CMK (cell line): ENCODE data around the gene PARD3B.

ENCODE experiments used
- DNase-seq: peaks from one replicate; pipeline ENCODE4 v3.0.0-alpha.2; 2010; ENCODE audit warnings: low read depth

The PARD3B gene

DNA sequence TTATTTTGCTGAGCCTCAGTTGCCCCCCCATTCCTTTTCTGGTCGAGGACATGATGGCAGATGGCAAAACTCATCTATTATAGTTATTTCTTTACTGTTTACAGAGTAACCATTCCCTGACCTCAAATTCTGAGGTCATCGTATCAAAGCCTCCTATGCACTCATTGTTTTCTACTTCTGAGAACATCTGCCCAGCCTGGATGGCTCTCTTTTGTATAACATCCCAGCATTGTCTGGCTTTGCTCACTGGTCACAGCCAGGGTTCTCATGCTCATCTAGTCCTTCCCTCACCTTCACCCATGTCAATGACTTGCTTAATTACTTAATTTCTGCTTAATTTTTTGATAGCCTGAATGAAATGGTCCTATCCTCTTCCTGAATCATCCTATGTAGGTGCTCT, 472.1 kb downstream of the PARD3B start:
- no peak for DNase-seq

DNA sequence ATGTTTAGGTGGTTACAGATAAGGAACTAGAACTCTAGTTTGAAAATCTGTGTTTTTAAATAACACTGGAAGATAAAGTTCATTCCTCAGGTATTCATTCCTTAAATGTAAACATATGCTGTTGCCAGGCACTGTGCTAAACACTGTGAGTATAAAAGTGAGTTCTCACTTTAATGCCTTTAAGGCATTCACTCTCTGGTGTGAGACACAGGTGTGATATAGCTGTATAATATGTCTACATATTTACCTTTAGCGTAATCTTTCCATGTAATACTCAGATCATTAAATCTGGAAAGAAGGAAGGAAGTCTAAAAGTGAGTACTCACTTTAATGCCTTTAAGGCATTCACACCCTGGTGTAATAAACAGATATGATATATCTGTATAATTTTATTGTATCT, 472.6 kb downstream of the PARD3B start:
- DNase-seq = no peak

DNA sequence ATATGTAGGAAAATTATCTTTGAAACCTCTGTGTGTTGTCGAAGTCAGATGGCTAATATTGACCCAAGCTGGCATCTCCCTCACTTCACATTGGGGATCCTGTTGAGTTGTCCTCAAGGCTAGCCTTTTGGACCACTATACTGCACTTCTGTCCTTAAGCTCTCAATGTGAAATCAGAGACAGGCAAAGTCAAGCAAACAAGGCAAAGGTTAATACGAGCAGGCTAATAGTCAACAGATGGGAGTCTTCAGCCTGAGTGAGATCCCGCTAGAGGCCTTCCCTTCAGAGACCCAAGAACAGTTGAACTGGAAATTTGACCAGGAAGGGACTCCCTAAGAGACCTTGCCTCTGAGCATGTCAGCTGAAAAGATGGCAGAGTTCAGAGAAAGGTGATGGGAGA, 475.4 kb downstream of the PARD3B start:
- DNase-seq = no peak

DNA sequence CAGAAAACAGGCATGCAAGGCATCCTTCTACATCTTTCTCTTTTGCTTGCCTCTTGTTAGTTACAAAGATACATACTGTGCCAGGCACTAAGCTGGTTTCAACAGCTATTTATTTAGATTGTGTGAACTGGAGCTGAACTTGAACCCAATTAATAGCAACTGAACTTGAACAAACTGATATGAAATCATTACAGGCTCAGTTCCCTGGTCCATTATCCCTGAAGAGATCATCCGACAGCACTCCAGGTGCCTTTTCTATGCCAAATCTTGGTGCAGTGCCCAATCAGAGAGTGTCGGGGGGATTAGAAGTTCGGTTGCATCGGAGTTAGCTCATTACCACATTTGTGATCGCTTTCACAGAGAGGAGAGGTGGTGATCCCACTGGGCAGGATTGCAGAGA, 477.6 kb downstream of the PARD3B start:
- DNase-seq = no peak

DNA sequence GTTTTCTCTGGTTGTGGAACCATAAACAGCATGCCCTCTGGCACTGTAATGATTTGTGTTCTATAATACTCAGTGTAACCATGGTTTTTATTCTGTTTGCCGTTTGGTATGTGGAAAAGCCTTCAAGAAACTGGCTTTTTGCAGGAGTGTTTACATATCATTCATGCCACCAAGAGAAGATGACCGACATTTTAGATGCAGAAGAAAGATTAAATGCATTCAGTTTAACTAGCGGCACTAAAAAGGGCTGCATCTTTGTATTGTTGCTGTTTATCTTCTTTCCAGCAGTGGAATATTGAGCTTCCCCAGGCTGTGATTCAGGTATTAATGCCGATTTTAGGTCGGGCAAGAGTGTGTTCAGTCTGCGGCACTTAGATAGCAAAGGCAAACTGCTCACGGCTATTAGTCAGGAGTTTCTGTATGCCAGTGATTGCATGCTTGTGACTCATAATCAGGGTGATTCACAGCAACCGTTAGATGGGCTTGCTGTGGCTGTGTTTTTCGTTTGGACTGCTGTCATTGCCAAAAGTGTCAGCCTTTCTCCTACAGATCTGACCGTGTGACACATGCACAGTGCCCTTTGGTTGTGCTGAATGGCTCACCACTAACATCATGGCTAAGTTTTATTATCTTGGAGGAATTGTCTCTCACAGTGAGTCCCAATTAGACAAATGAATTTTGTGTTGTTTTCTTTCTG, 479.7 kb downstream of the PARD3B start:
- peak; percentile 45 for DNase-seq

DNA sequence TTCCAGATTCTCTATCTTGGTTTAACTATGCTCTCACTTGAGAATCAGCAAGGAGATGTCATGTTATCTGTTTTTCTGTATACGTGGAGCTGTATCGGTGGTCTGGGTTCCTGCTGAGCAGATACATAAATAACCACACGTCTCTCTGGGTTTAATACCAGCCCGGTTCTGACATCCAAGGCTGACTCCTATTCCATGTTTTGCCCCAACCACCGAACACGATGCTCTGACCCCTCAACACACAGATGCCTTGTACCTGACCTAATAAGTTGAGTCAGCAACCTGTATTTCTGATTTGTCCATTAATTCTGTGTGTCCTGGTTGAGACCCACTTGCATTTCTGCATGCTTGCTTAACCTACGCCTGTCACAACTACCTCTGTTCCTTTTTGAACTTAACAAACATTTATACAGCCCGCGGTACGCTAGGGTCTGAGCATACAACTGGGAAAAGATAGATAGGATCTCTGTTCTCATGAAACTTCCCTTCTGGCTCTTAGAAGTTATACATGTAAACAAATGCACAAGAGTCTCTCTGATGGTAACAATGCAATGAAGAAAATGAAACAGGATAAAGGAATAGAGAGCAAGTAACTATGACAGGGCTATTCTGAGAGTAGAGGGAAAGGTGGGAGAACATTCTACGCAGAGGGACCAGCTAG, 480.4 kb downstream of the PARD3B start:
- no peak for DNase-seq

DNA sequence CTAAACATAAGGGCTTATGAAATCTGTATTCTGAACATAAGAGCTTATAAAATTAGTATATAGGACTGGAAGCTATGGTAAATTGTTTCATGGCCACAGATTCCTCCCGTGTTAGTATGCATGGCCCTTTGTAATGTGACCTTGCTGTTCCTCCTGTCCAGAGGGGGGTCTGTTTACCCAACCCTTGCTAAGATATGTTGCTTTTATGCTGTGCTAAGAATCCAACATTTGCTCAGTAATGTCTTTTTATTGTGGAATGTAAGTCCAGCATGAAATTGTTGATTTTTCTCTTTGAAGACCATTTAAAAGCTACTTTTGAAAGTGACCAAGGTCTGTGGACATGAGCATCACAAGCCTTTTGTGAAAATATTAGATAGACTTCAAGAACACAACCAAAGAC, 485.4 kb downstream of the PARD3B start:
- DNase-seq = no peak

DNA sequence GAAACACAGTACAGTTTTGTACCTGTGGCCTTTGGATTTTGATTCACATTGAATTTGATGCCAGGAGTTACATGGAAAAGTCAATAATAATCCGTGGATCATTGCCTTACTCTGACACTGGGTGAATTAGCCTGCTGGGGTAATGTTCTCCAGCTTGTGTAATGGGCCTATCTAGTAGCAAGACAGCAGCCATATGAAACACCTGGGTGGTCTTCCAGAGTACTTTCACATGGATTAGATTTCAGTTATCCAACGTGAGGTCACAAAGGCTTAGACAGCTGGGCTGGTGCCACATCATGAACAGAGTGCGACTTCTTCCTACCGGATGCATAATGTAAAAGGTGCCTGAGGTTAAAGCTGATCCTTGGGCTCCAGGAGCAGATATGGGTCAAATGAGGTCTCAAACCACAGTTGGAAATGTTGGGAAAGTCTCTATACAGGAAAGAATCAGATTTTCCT, 486.8 kb downstream of the PARD3B start:
- no peak for DNase-seq

DNA sequence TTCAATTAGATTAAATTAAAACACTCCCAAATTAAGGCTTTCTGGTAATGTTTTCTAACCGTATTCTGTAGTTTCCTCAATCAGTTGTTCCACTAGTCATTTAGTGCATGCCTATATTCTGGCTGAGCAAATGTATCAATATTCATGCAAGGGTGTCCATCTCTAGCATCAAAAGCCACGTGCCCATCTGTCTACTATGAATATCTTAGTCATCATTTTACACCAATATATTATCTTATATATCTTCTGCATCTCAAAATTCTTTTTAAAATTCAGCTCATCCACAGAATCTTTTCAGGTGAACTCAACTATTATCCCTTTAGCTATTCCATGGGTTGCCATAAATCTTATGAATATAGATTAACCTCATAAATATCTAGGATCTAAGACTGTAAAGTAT, 488.2 kb downstream of the PARD3B start:
- DNase-seq = no peak

DNA sequence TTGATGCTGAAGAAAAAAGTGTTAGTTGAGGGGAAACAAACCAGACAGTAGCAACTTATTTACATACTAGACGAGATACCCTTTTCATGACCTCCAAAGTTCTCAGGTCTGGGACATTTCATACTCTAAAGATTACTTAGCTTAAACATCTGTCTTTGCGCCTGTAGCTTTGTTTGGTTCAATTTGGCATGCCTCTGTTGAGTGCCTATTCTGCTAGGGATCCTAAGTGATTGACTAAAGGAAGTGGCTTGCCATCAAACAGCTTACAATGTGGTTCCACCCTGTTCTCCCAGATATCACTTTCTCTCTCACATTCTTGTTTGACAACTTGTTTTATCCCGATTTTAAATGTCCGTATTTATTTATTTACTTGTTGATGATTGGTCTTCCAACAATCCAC, 488.8 kb downstream of the PARD3B start:
- DNase-seq = no peak

DNA sequence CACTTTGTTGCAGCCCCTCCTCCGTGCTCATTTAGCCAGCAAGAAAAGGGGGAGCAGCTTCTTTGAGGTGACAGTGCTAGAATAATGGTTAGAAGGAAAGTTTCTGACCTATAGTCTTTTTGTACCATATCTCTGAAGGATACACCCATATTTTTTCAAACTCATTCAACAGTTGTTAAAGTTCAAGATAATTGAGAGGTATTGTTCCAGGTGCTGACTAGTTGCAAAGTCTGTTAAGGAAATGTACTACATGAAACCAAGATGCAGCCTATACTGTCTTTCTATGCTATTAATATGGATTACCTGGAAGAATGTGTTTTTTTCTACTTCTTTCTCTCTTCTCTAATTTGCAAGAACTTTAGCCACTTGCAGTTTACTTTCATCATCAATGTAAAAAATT, 495.0 kb downstream of the PARD3B start:
- DNase-seq = no peak

DNA sequence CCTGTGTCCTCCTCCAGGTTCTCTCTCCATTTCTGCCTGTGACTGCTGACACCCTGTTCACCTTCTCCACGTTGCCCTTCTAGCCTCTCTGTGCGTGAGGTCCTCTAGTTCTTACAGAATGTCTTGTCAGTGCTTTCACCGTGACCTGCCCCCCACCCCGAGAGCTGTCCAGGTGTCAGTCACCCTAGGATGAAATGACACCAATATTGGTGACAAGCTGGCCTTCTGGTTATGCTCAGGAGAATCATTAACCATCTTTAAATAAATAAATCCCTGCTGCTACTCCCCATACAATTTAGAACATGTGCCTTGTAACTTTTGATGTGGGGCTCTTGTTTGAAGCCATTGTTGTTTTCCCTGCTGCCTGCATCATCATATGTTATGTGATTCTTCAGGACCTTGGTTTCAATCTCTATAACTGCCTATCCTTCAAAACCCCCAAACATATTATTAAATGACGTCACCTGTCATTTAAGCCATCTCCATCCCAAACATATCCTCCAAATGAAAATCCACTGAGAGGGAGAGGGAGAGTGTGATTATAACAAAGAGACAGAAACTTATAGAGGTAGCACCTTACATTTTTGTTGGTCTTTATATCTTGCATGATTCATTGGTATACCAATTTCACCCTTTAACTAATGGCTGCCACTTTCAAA, 496.3 kb downstream of the PARD3B start:
- no peak for DNase-seq

DNA sequence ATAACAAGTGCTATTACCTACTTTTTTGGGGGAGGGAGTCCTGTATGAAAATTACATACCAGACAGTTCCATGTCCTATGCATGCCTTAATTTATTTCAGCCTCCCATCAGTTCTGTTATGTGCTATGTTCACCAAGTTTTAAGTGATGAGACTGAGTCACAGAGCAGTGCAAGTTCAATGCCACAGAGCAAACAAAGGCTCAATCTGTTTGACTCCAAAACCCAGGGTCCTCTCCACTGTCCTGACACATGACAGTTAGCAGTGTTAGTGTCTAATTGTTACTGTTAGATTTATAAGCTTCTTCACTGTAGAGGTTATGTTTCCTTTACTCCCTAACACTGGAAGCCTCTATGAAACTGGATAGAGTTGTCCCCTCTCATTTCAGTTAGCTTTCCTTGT, 498.0 kb downstream of the PARD3B start:
- DNase-seq = no peak

DNA sequence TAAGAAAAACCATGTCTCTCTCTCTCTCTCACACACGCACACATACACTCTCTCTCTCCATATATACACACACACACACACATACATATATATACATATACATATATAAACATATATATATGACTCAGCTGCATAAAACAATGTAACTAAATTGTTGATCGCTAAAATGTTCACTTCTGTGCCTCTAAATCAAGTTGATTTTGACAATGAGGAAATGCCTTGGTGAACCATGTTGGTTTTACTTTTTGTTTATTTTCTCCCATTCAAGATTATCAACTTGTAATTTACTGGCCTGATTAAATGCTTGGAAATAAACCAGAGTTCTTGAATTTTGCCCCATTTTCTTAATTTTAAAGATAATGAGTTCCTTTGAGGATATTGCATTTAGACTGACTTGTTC, 500.4 kb downstream of the PARD3B start:
- DNase-seq = no peak

DNA sequence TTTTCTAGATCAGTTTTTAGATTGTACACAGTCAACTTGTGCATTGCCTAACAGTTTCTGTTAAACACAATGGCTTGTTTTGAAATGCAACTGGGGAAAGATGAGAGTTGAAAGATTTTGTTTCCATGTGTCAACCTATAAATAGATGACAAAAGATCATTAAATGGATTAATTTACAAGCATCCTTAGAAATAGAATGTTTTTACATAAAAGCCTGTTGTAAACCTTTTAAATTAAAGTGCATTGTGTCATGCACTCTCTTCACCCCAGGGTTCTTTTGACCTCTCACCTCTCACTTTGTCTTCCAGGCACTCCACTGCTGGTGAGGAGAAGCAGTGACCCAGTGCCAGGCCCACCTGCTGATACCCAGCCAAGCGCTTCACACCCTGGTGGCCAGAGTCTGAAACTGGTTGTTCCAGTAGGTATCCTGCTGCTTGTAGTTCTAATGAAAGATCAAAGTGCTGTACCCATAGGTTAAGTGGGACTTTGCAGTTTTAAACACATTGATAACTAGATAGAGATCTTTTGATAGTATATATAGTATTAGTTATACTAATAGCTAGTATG, 502.1 kb downstream of the PARD3B start:
- DNase-seq = no peak

DNA sequence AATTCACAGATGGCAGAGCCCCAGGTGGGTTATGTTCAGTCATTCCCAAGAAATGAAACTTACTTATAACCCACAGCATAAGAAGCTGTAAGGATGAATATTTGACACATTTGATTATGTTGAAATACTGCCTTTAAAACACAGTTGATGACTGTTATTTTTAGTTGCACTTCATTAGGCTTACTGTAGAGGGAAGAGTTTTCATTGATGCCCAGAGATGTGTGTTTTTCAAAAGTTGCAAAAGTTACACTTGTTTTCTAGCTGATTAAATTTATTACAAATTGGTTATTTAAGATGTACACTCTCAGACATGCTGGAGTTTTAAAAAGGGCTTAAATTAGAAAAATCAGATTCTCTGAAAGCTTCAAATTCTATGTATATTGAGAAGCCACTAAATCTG, 506.1 kb downstream of the PARD3B start:
- no peak for DNase-seq

DNA sequence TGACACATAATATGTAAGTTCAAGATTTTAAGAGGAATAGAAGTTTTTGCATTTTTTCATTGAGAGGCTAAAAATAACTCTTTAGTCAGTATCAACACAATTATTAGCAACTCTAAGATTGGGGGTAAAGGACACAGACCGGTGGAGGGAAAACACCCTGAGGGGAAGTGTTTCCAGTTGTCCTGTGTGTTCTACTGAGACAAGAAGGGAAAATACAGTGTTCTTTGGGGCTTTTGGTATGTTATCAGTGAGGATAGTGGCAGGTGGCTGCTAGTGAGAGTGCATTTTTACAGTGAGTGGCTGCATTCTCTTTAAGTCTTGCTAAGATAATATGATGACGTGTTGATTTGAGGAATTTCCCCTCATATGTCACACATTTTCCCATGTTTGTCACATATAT, 507.5 kb downstream of the PARD3B start:
- DNase-seq = no peak

DNA sequence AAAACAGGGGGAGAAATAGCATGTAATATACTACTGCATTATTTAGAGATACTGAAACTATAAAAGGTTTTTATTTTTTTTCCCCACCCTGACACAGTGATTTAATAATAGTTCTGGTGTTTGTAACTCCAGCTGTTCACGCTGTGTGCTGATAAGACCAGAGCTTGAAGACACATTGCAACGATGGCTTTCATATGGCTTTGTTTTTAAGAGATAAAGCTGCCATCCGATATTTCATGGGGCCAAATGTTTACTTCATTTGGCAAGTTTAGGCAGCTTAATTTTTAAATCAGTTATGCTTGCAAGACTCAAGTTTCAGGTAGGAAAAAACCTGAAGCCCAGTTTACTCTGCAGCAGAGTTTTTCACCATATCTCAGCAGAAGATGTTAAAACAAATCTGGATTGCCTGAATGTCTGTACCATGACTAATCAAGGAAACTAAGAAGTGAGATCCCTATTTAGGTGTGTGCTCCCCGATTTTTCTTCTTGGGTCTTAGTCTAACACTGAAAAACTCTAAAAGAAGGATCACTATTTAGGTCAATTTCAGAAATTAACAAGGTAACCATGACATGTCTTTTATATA, 508.6 kb downstream of the PARD3B start:
- peak; percentile 45 for DNase-seq

DNA sequence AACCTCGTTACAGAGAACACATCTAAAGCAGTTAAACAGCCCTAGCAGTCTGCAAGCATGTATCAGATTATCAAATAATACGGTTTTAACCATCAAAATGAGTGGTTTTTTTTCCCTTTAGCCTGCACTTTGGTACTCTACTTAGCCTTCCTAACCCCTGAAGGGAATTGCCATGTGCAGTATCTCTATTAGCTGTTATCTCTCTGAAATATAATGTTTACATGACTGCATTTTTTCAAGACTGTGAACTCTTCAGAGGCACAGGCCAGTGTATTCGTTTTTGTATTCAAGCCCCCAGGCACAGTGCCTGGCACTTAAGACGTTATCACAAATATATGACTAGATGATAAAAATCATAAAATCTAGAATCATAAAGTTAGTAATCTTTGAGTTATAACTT, 509.5 kb downstream of the PARD3B start:
- DNase-seq = no peak

DNA sequence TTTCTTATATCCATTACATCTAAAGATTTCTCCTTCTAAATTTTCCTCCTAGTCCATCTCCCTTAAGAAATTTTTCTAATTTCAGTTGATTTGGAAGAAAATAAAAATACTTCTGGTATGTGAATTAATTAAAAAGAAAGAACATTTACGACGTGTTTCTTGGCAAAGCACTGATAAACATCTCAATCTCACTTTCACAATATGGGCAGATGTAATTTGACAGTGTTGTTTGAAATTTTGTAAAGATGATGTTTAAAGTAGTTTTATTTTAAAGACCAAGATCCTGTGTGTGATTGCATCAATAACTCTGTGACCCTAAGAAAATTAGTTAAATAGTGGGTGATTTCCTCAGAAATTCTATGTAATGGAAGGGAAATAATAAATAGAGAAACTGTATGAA, 510.0 kb downstream of the PARD3B start:
- no peak for DNase-seq

DNA sequence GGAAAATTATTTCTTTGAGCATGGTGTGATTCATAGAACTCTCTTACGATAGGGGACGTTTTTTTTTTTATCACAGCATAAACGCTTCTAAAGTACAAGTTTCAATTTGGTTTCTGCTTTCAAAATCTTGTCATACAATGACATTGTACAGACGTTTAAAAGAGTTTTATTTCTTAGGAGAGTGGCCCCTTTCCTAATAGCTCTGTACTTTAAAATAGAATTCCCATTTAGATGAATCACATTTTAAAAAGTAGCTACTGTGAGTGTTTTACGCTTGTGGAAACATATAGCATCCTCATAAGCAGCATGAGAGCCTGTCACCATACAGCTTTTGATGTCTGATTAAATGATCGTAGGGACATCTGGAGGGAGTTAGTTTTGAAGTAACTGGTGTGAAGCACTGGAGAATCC, 510.9 kb downstream of the PARD3B start:
- no peak for DNase-seq

DNA sequence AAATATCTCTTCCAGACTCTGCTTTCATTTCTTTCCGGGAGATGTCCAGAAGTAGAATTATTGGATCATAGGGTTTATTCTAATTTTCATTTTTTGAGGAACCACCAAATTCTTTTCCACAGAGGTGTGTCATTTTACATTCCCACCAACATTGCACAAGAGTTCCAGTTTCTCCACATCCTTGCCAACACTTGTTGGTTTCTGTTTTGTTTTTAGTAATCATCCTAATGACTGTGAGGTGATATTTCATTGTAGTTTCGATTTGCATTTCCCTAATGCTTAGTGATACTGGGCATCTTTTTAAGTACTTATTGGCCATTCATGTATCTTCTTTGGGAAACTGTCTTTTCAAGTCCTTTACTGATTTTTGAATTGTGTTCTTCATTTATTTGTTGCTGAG, 513.1 kb downstream of the PARD3B start:
- no peak for DNase-seq

DNA sequence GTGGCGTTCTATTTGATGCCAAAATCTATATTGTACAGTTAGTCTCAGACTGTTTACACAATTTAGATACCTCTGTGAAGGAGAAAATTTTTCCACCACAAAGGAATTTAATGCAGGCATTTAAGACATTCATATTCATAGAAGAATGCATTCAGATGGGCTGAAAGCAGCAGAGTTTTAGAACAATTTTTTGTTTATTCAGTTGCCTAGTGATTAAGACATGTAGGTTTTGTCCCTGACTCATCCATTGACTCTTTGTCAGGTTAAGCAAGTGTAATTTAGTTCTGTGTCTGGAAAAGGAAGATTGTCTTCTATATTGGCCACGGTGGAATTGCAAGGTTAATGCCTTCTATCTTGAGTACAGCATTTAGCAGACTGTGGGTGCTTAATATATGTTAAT, 515.0 kb downstream of the PARD3B start:
- no peak for DNase-seq
